H7 (cell line): Measurements from ENCODE around the gene OR2A12. TPM values are rescaled to one million over a fixed set of nuclear protein-coding genes. Genes with fewer than 3 reads are reported as not detected.

Experiments
- DNase-seq: peaks from one replicate; pipeline ENCODE4 v3.0.0; 2012
- H3K27me3 ChIP-seq: 2 replicates; pipeline ENCODE4 v1.6.0; 2011; ENCODE audit warnings: mild to moderate bottlenecking, low read length; ENCODE audit not compliant: control insufficient read depth, insufficient read depth
- H3K36me3 ChIP-seq: replicated peaks from 2 replicates; pipeline ENCODE4 v1.5.1; 2011; ENCODE audit warnings: low read length; ENCODE audit not compliant: control insufficient read depth, insufficient read depth
- H3K4me3 ChIP-seq: 2 replicates; pipeline ENCODE4 v1.5.1; 2011; ENCODE audit warnings: low read depth, mild to moderate bottlenecking, control low read depth, low read length, moderate library complexity; ENCODE audit not compliant: insufficient read depth
- total RNA-seq: library from RNA; depleted of rRNA; stranded (reverse); fragments of >200 nt; shearing (Covaris generic); gene quantifications from 2 replicates; pipeline ENCODE4 v1.2.3, GENCODE V29; 2014; rRNA removed

OR2A12 gene
- total RNA-seq, 1 experiment from 2014 or later: not detected

GRCh38 chr7:144134116-144134515 is 48.0 kb downstream of the OR2A12 start:
- no peak overlapping the region for H3K4me3 ChIP-seq
- peak; percentile 5 for DNase-seq
- no peaks in the 10 kb centered on the region for H3K27me3 ChIP-seq
- H3K36me3 ChIP-seq: no peaks in the 10 kb centered on the region

- no peak for DNase-seq
- no peaks in the 10 kb centered on the region for H3K27me3 ChIP-seq
- no peaks in the 10 kb centered on the region for H3K36me3 ChIP-seq
- no peak overlapping the region for H3K4me3 ChIP-seq
Observed at GRCh38 chr7:144137501-144137900, 51.4 kb downstream of the OR2A12 start.

DNA sequence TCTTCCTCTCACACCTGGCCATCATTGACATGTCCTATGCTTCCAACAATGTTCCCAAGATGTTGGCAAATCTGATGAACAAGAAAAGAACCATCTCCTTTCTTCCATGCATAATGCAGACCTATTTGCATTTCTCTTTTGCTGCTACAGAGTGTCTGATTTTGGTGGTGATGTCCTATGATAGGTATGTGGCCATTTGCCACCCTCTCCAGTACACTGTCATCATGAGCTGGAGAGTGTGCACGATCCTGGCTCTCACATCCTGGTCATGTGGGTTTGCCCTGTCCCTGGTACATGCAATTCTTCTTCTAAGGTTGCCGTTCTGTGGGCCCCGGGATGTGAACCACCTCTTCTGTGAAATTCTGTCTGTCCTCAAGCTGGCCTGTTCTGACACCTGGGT is 56.1 kb downstream of the OR2A12 start:
- H3K27me3 ChIP-seq: no peaks in the 10 kb centered on the region
- DNase-seq: no peak
- H3K36me3 ChIP-seq: no peaks in the 10 kb centered on the region
- no peak overlapping the region for H3K4me3 ChIP-seq

GRCh38 chr7:144144426-144144825 is 58.3 kb downstream of the OR2A12 start:
- H3K4me3 ChIP-seq: no peak overlapping the region
- no peaks in the 10 kb centered on the region for H3K36me3 ChIP-seq
- no peaks in the 10 kb centered on the region for H3K27me3 ChIP-seq
- no peak for DNase-seq

GRCh38 chr7:144148224-144148827 is 62.2 kb downstream of the OR2A12 start:
- no peaks in the 10 kb centered on the region for H3K36me3 ChIP-seq
- no peaks in the 10 kb centered on the region for H3K27me3 ChIP-seq
- no peak for DNase-seq
- H3K4me3 ChIP-seq: no peak overlapping the region

Other genes starting within 250 kb of the OR2A12 start
- gene TCAF1, start 184.1 kb upstream of the OR2A12 start, total RNA-seq: 22.6 and 38.2 TPM in 2 replicates
- not detected in 2 replicates for gene OR2F2, start 151.0 kb upstream of the OR2A12 start, total RNA-seq
- not detected in 2 replicates for gene OR2F1, start 131.4 kb upstream of the OR2A12 start, total RNA-seq
- gene OR6B1, start 86.0 kb upstream of the OR2A12 start, total RNA-seq: not detected in 2 replicates
- not detected in 2 replicates for gene OR2A5, start 37.3 kb upstream of the OR2A12 start, total RNA-seq
- gene OR2A25, start 16.5 kb upstream of the OR2A12 start, total RNA-seq: not detected in 2 replicates
- gene OR2A2, start 23.3 kb downstream of the OR2A12 start, total RNA-seq: not detected in 2 replicates
- not detected in 2 replicates for gene OR2A14, start 36.9 kb downstream of the OR2A12 start, total RNA-seq
- gene CTAGE4, start 97.2 kb downstream of the OR2A12 start, total RNA-seq: 4.9 and 7.5 TPM in 2 replicates
- gene ARHGEF35, start 109.6 kb downstream of the OR2A12 start, total RNA-seq: 1.4 and 1.6 TPM in 2 replicates
- gene OR2A42, start 153.3 kb downstream of the OR2A12 start, total RNA-seq: not detected in 2 replicates
- 2.0 TPM in 2 replicates for gene OR2A7, start 178.5 kb downstream of the OR2A12 start, total RNA-seq
- not detected in 2 replicates for gene CTAGE8, start 183.0 kb downstream of the OR2A12 start, total RNA-seq
- 0.74 TPM in 1 of 2 replicates, not detected in the other for gene OR2A1, start 226.1 kb downstream of the OR2A12 start, total RNA-seq